ENCODE results near the gene UBL5. TPM values are rescaled to one million over a fixed set of nuclear protein-coding genes. Genes with fewer than 3 reads are reported as not detected.
"Not testable (repeated sequence)": the region's sequence is repeated elsewhere in the genome, so short reads cannot be mapped to it uniquely, and the experiment has no call there.

The UBL5 gene
- 248 to 264 TPM (median 260 TPM) in 3 replicates for total RNA-seq

- Mint-ChIP-seq H3K9me3 (no peaks in the 10 kb centered on the region), H3K36me3 (peaks cover 5% of the 10 kb centered on the region), H3K27ac (peak within 1 kb of the TSS; percentile 98), H3K4me3 (peak within 1 kb of the TSS; percentile 100), H3K27me3 (ENCODE audit: low read depth) (no peaks in the 10 kb centered on the region), H3K4me1 (peaks cover 24% of the 10 kb centered on the region)
- peak; percentile 61 to 82 for DNase-seq (ENCODE audit: low spot score in 2 of 2, unreplicated experiment in 2 of 2)
- no peak for TF ChIP-seq CTCF (IDR thresholded peaks at IDR 0.05; ENCODE audit: unreplicated experiment)
Measured at GRCh38 chr19:9827289-9828238, at the start of gene UBL5. Gene UBL5 (plus strand): TSS chr19:9827918. CDS start chr19:9828338, 420 bp downstream.

- peak overlapping the region; percentile 5 for H3K27ac Mint-ChIP-seq
- peaks cover 5% of the 10 kb centered on the region for H3K9me3 Mint-ChIP-seq
- peaks cover 19% of the 10 kb centered on the region for H3K4me1 Mint-ChIP-seq
- DNase-seq (ENCODE audit: low spot score in 2 of 2, unreplicated experiment in 2 of 2) = no peak
- H3K36me3 Mint-ChIP-seq = peaks cover 6% of the 10 kb centered on the region
- H3K4me3 Mint-ChIP-seq = no peak overlapping the region
- H3K27me3 Mint-ChIP-seq (ENCODE audit: low read depth) = no peaks in the 10 kb centered on the region
- no peak for TF ChIP-seq CTCF (IDR thresholded peaks at IDR 0.05; ENCODE audit: unreplicated experiment)
Measured at GRCh38 chr19:9782338-9782737, 45.4 kb upstream of the UBL5 start.

- Mint-ChIP-seq H3K4me3 (peak overlapping the region; percentile 89), H3K27ac (peak overlapping the region; percentile 99), H3K4me1 (peaks cover 23% of the 10 kb centered on the region)
- H3K9me3 Mint-ChIP-seq; DNase-seq (ENCODE audit: low spot score in 2 of 2, unreplicated experiment in 2 of 2); H3K36me3 Mint-ChIP-seq; H3K27me3 Mint-ChIP-seq (ENCODE audit: low read depth): not testable (repeated sequence)
Measured at GRCh38 chr19:9784163-9784496, 43.6 kb upstream of the UBL5 start.

GRCh38 chr19:9785367-9786331 lies 42.1 kb upstream of the UBL5 start:
- peak; percentile 96 to 100 for DNase-seq (ENCODE audit: low spot score in 2 of 2, unreplicated experiment in 2 of 2)
- peak overlapping the region; percentile 89 for H3K4me3 Mint-ChIP-seq
- no peaks in the 10 kb centered on the region for H3K9me3 Mint-ChIP-seq
- peak overlapping the region; percentile 99 for H3K27ac Mint-ChIP-seq
- peaks cover 35% of the 10 kb centered on the region for H3K4me1 Mint-ChIP-seq
- no peaks in the 10 kb centered on the region for H3K27me3 Mint-ChIP-seq (ENCODE audit: low read depth)
- TF ChIP-seq CTCF (IDR thresholded peaks at IDR 0.05; ENCODE audit: unreplicated experiment) = no peak
- no peaks in the 10 kb centered on the region for H3K36me3 Mint-ChIP-seq

GRCh38 chr19:9786342-9786741 lies 41.4 kb upstream of the UBL5 start:
- Mint-ChIP-seq H3K4me3 (peak overlapping the region; percentile 89), H3K36me3 (no peaks in the 10 kb centered on the region), H3K27me3 (ENCODE audit: low read depth) (no peaks in the 10 kb centered on the region), H3K4me1 (peaks cover 41% of the 10 kb centered on the region), H3K27ac (peak overlapping the region; percentile 96), H3K9me3 (no peaks in the 10 kb centered on the region)
- TF ChIP-seq CTCF (IDR thresholded peaks at IDR 0.05; ENCODE audit: unreplicated experiment) = no peak
- DNase-seq (ENCODE audit: low spot score in 2 of 2, unreplicated experiment in 2 of 2) = no peak
